HepG2 (cell line): ENCODE data around the gene ZNF280A. TPM values are rescaled to one million over a fixed set of nuclear protein-coding genes. Genes with fewer than 3 reads are reported as not detected.

Source experiments
- ADNP ChIP-seq: sonication (generic); formaldehyde crosslinking; IDR thresholded peaks from 2 replicates; pipeline ENCODE4 v1.4.0; 2020; ENCODE audit warnings: missing genetic modification reagents
- CHD4 ChIP-seq: fragments of 200-600 bp; sonication (generic); IDR thresholded peaks from 2 replicates; pipeline ENCODE4 v1.7.0; 2017; ENCODE audit warnings: mild to moderate bottlenecking, low read length, borderline replicate concordance
- DNMT3B ChIP-seq: conservative IDR thresholded peaks from 2 replicates; pipeline ENCODE4 v1.6.1; 2016; ENCODE audit warnings: missing biosample characterization, control low read depth
- EZH2 ChIP-seq: conservative IDR thresholded peaks from 2 replicates; pipeline ENCODE4 v1.6.1; 2012; ENCODE audit warnings: mild to moderate bottlenecking, low read depth, low read length, moderate library complexity
- FOXO1 ChIP-seq: sonication (generic); formaldehyde crosslinking; IDR thresholded peaks from 2 replicates; pipeline ENCODE4 v1.4.0; 2020; ENCODE audit warnings: missing genetic modification reagents
- FOXP4 ChIP-seq: sonication (generic); formaldehyde crosslinking; IDR thresholded peaks from 2 replicates; pipeline ENCODE4 v1.4.0; 2020; ENCODE audit warnings: missing genetic modification reagents
- HDAC2 ChIP-seq: sonication (generic); formaldehyde crosslinking; IDR thresholded peaks from 2 replicates; pipeline ENCODE4 v1.4.0; 2020; ENCODE audit warnings: missing genetic modification reagents
- HNRNPL ChIP-seq: fragments of 200-400 bp; formaldehyde crosslinking; IDR thresholded peaks from 2 replicates; pipeline ENCODE4 v1.6.1; 2017; ENCODE audit warnings: mild to moderate bottlenecking, low read depth, low read length
- IKZF5 ChIP-seq: IDR thresholded peaks from 2 replicates; pipeline ENCODE4 v1.6.1; 2018; ENCODE audit warnings: missing genetic modification reagents, mild to moderate bottlenecking, missing compliant biosample characterization
- MTA3 ChIP-seq: sonication (generic); formaldehyde crosslinking; IDR thresholded peaks from 2 replicates; pipeline ENCODE4 v1.4.0; 2020; ENCODE audit warnings: missing genetic modification reagents
- NBN ChIP-seq: fragments of 450-650 bp; conservative IDR thresholded peaks from 2 replicates; pipeline ENCODE4 v1.6.1; 2017
- PHF21A ChIP-seq: sonication (generic); formaldehyde crosslinking; IDR thresholded peaks from 2 replicates; pipeline ENCODE4 v1.5.0; 2020; ENCODE audit warnings: mild to moderate bottlenecking, missing genetic modification reagents
- PLRG1 ChIP-seq: fragments of 450-650 bp; conservative IDR thresholded peaks from 2 replicates; pipeline ENCODE4 v1.6.1; 2016
- SALL1 ChIP-seq: sonication (generic); formaldehyde crosslinking; IDR thresholded peaks from 2 replicates; pipeline ENCODE4 v1.8.0; 2022; ENCODE audit warnings: mild to moderate bottlenecking, missing genetic modification reagents
- SATB2 ChIP-seq: sonication (generic); formaldehyde crosslinking; IDR thresholded peaks from 2 replicates; pipeline ENCODE4 v1.5.0; 2020; ENCODE audit warnings: missing genetic modification reagents
- TCF12 ChIP-seq, 2 experiments: fragments of 450-650 bp in 1 of 2; sonication (generic) in 1 of 2; formaldehyde crosslinking in 1 of 2; IDR thresholded peaks; 2 replicates each; pipeline versions ENCODE4 v1.6.1 to v1.8.0; 2017 to 2022; ENCODE audit warnings: antibody characterized with exemption in 1 of 2, mild to moderate bottlenecking in 1 of 2, missing genetic modification reagents in 1 of 2, moderate library complexity in 1 of 2
- TFAP4 ChIP-seq: sonication (generic); IDR thresholded peaks from 2 replicates; pipeline ENCODE4 v1.6.1; 2016; ENCODE audit warnings: low read depth, borderline replicate concordance
- TFE3 ChIP-seq: IDR thresholded peaks from 2 replicates; pipeline ENCODE4 v1.6.1; 2016
- THAP11 ChIP-seq: IDR thresholded peaks from 2 replicates; pipeline ENCODE4 v1.6.1; 2016; ENCODE audit warnings: missing biosample characterization, missing genetic modification reagents
- TOE1 ChIP-seq: sonication (generic); formaldehyde crosslinking; IDR thresholded peaks from 2 replicates; pipeline ENCODE4 v1.4.0; 2020; ENCODE audit warnings: mild to moderate bottlenecking, missing genetic modification reagents
- TSC22D2 ChIP-seq: sonication (generic); formaldehyde crosslinking; IDR thresholded peaks from 2 replicates; pipeline ENCODE4 v1.5.1; 2020; ENCODE audit warnings: missing genetic modification reagents, mild to moderate bottlenecking, borderline replicate concordance
- ZGPAT ChIP-seq: IDR thresholded peaks from 2 replicates; pipeline ENCODE4 v1.6.1; 2016; ENCODE audit warnings: mild to moderate bottlenecking
- ZNF264 ChIP-seq: sonication (generic); formaldehyde crosslinking; IDR thresholded peaks from 2 replicates; pipeline ENCODE4 v1.4.0; 2020; ENCODE audit warnings: missing genetic modification reagents
- ZNF282 ChIP-seq: fragments of 450-650 bp; IDR thresholded peaks from 2 replicates; pipeline ENCODE4 v1.6.1; 2018; ENCODE audit not compliant: partially characterized antibody
- ZNF660 ChIP-seq: sonication (generic); formaldehyde crosslinking; IDR thresholded peaks from 2 replicates; pipeline ENCODE4 v1.5.1; 2020; ENCODE audit warnings: mild to moderate bottlenecking, low read depth, missing genetic modification reagents, borderline replicate concordance
- polyA plus RNA-seq, 8 experiments: library from polyadenylated mRNA; depleted of rRNA in 3 of 8; stranded (reverse) in 7 of 8; unstranded in 1 of 8; fragments of >200 nt; fragmentation: Illumina TruSeq in 4 of 8; extraction: Trizol in 4 of 8; gene quantifications; 2 replicates each; pipeline versions ENCODE4 v1.2.1 to v1.2.3, GENCODE V29; 2011 to 2016; ENCODE audit warnings: low read depth in 4 of 8, missing spikeins in 1 of 8, mixed read lengths in 1 of 8; ENCODE audit not compliant: insufficient read depth in 1 of 8
- total RNA-seq, 5 experiments: library from RNA; depleted of rRNA; stranded (reverse); fragments of >200 nt; fragmentation: Illumina TruSeq; extraction: Trizol; gene quantifications; 2 replicates each; pipeline ENCODE4 v1.2.3, GENCODE V29; 2016; ENCODE audit warnings: low read depth in 1 of 5

ZNF280A gene
- total and polyA plus RNA-seq, 2 of the 13 experiments (the other 11 are each of a cell fraction or from before 2014, with no cell fraction given): 1.4 to 2.9 TPM

- TF ChIP-seq HNRNPL (no peak), ZNF660 (CRISPR knock-in tag) (no peak), THAP11 (CRISPR knock-in tag) (peak; percentile 60; the same call in 1 of the 2 replicates), CHD4 (no peak), DNMT3B (CRISPR knock-in tag) (no peak), PHF21A (CRISPR knock-in tag) (peak; percentile 67), FOXO1 (no peak), IKZF5 (peak; percentile 68), PLRG1 (no peak), TSC22D2 (CRISPR knock-in tag) (no peak; the same call in 1 of the 2 replicates), NBN (no peak), TOE1 (CRISPR knock-in tag) (no peak), ZNF282 (no peak), ZGPAT (CRISPR knock-in tag) (no peak), MTA3 (no peak), SALL1 (CRISPR knock-in tag) (peak; percentile 81), ZNF264 (no peak), ADNP (CRISPR knock-in tag) (no peak), SATB2 (CRISPR knock-in tag) (no peak), TCF12 (IDR thresholded peaks at IDR 0.05) (no peak), TCF12 (CRISPR knock-in tag; IDR thresholded peaks at IDR 0.05) (no peak), FOXP4 (CRISPR knock-in tag) (no peak), EZH2 (no peak), TFAP4 (peak; percentile 82; the same call in 1 of the 2 replicates), TFE3 (CRISPR knock-in tag) (no peak; the same call in 1 of the 2 replicates), HDAC2 (CRISPR knock-in tag) (no peak)
Observed at GRCh38 chr22:22508274-22509176, 11.5 kb downstream of the ZNF280A start, which contains the start of gene ZNF280B (continued).
